Caco-2 (cell line): ENCODE data around the gene CLRN3. TPM values are rescaled to one million over a fixed set of nuclear protein-coding genes. Genes with fewer than 3 reads are reported as not detected.

Experiments used
- BruUV-seq: library from RNA; stranded (reverse); fragments of 400-500 nt; replicated peaks from 2 replicates; lab custom pipeline; 2021; lab: Mats Ljungman, UMichigan
- CTCF ChIA-PET: fragments of 300-600 bp; sonication (Branson Sonifier 250); formaldehyde crosslinking; loops from one replicate; lab custom pipeline; 2022; ENCODE audit warnings: antibody characterized with exemption; lab: Charles Lee
- POLR2A ChIA-PET: fragments of 300-600 bp; sonication (Branson Sonifier 250); formaldehyde crosslinking; loops from one replicate; lab custom pipeline; 2022; ENCODE audit warnings: antibody characterized with exemption; lab: Charles Lee
- DNase-seq, 2 experiments: peaks; one replicate each; pipeline versions ENCODE4 v3.0.0 to v3.0.0-alpha.2; 2020 to 2022
- H3K27me3 ChIP-seq: replicated peaks from 2 replicates; pipeline ENCODE4 v1.6.0; 2011; ENCODE audit warnings: low read length; ENCODE audit not compliant: control insufficient read depth, insufficient read depth
- H3K36me3 ChIP-seq: 2 replicates; pipeline ENCODE4 v1.5.1; 2011; ENCODE audit warnings: low read length; ENCODE audit not compliant: control insufficient read depth, insufficient read depth
- H3K4me1 ChIP-seq: fragments of 250-450 bp; sonication (Bioruptor Pico); 2 replicates; pipeline ENCODE4 v1.5.1; 2020; ENCODE audit warnings: mild to moderate bottlenecking
- H3K4me3 ChIP-seq: 2 replicates; pipeline ENCODE4 v1.5.1; 2011; ENCODE audit warnings: low read depth, mild to moderate bottlenecking, control low read depth, low read length
- H3K9me3 ChIP-seq: fragments of 250-450 bp; sonication (Bioruptor Pico); 2 replicates; pipeline ENCODE4 v1.5.1; 2020; ENCODE audit warnings: mild to moderate bottlenecking, moderate library complexity
- H3K27ac Mint-ChIP-seq: one replicate; pipeline ENCODE4 v1.8.0; 2022; ENCODE audit warnings: mixed read lengths; ENCODE audit not compliant: unreplicated experiment
- H3K27me3 Mint-ChIP-seq: one replicate; pipeline ENCODE4 v1.8.0; 2022; ENCODE audit warnings: mixed read lengths; ENCODE audit not compliant: insufficient read depth, unreplicated experiment
- H3K36me3 Mint-ChIP-seq: one replicate; pipeline ENCODE4 v1.8.0; 2022; ENCODE audit warnings: mild to moderate bottlenecking, mixed read lengths; ENCODE audit not compliant: insufficient read depth, unreplicated experiment
- H3K4me1 Mint-ChIP-seq: one replicate; pipeline ENCODE4 v1.8.0; 2022; ENCODE audit warnings: low read depth, mixed read lengths; ENCODE audit not compliant: unreplicated experiment
- H3K4me3 Mint-ChIP-seq: one replicate; pipeline ENCODE4 v1.8.0; 2022; ENCODE audit warnings: mild to moderate bottlenecking, moderate library complexity, mixed read lengths; ENCODE audit not compliant: unreplicated experiment
- H3K9me3 Mint-ChIP-seq: one replicate; pipeline ENCODE4 v1.8.0; 2022; ENCODE audit warnings: mixed read lengths; ENCODE audit not compliant: unreplicated experiment
- CTCF ChIP-seq, 2 experiments: fragments of 200-600 bp in 1 of 2; IDR thresholded peaks; 1 replicate in 1 of 2; 2 replicates in 1 of 2; pipeline versions ENCODE4 v1.5.1 to v1.8.0; 2011 to 2022; ENCODE audit warnings: antibody characterized with exemption in 1 of 2, control low read depth in 1 of 2, inconsistent platforms in 1 of 2, low read depth in 1 of 2, low read length in 1 of 2, mild to moderate bottlenecking in 1 of 2, moderate library complexity in 1 of 2; ENCODE audit not compliant: insufficient read depth in 1 of 2, severe bottlenecking in 1 of 2, unreplicated experiment in 1 of 2
- intact Hi-C: fragments of 100-400 bp; cut with micrococcal nuclease; formaldehyde crosslinking; loops from one replicate; pipeline ENCODE4 v1.10.0; 2022; ENCODE audit not compliant: unreplicated experiment
- total RNA-seq: library from RNA; stranded (reverse); gene quantifications from 2 replicates; pipeline ENCODE4 v1.2.3, GENCODE V29; 2022

CLRN3 gene
- total RNA-seq, 1 experiment from 2014 or later: 1.1 TPM

- Histone ChIP-seq H3K27me3 (no peaks in the 10 kb centered on the region), H3K36me3 (no peaks in the 10 kb centered on the region), H3K4me3 (no peak overlapping the region), H3K4me1 (peaks cover 10% of the 10 kb centered on the region), H3K9me3 (no peaks in the 10 kb centered on the region)
- no peak for TF ChIP-seq CTCF (IDR thresholded peaks at IDR 0.05; ENCODE audit: insufficient read depth in 1 of 2, low read depth in 1 of 2, low read length in 1 of 2, severe bottlenecking in 1 of 2, unreplicated experiment in 1 of 2)
- intact Hi-C loops: no loop called here
- no peaks in the 10 kb centered on the region for H3K9me3 Mint-ChIP-seq
- H3K27ac Mint-ChIP-seq: no peak overlapping the region
- H3K4me3 Mint-ChIP-seq: no peak overlapping the region
- POLR2A ChIA-PET: no interaction called here
- no peaks in the 10 kb centered on the region for H3K4me1 Mint-ChIP-seq
- no peaks in the 10 kb centered on the region for H3K27me3 Mint-ChIP-seq
- DNase-seq: no peak
- H3K36me3 Mint-ChIP-seq: no peaks in the 10 kb centered on the region
- no TSS peak for BruUV-seq
- CTCF ChIA-PET: no interaction called here
Measured at GRCh38 chr10:127883516-127883915, 9.2 kb downstream of the CLRN3 start.

- intact Hi-C loops: no loop called here
- Histone ChIP-seq H3K4me3 (no peak overlapping the region), H3K27me3 (no peaks in the 10 kb centered on the region), H3K4me1 (peaks cover 10% of the 10 kb centered on the region), H3K36me3 (no peaks in the 10 kb centered on the region), H3K9me3 (no peaks in the 10 kb centered on the region)
- BruUV-seq: no TSS peak
- ChIA-PET CTCF (no interaction called here), POLR2A (no interaction called here)
- no peaks in the 10 kb centered on the region for H3K27me3 Mint-ChIP-seq
- H3K27ac Mint-ChIP-seq: no peak overlapping the region
- no peak for DNase-seq
- no peaks in the 10 kb centered on the region for H3K9me3 Mint-ChIP-seq
- no peaks in the 10 kb centered on the region for H3K4me1 Mint-ChIP-seq
- no peaks in the 10 kb centered on the region for H3K36me3 Mint-ChIP-seq
- no peak for TF ChIP-seq CTCF (IDR thresholded peaks at IDR 0.05; ENCODE audit: insufficient read depth in 1 of 2, low read depth in 1 of 2, low read length in 1 of 2, severe bottlenecking in 1 of 2, unreplicated experiment in 1 of 2)
- no peak overlapping the region for H3K4me3 Mint-ChIP-seq
Measured at GRCh38 chr10:127882801-127883459, 9.8 kb downstream of the CLRN3 start.

DNA sequence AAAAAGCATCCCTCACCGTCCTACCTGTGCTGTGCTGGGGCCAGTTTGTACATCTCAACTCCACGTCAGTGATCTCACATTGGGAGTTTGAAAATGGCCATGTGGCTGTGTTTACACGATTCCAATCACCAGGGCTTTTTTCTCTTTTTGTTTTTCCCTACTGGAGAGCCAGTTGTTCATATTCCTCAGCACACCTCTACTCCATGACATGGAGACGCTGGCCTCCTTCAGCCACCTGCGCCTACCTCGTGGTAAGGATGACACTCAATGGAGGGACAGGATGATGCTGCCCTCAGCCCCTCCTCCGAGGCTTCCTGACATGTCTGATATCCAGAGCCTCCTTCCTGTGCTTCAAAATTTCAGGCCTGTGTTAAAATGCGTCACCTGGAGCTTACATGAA lies 10.3 kb downstream of the CLRN3 start:
- Mint-ChIP-seq H3K4me3 (no peak overlapping the region), H3K9me3 (no peaks in the 10 kb centered on the region), H3K4me1 (no peaks in the 10 kb centered on the region), H3K27me3 (no peaks in the 10 kb centered on the region), H3K36me3 (no peaks in the 10 kb centered on the region), H3K27ac (no peak overlapping the region)
- Histone ChIP-seq H3K4me1 (peaks cover 10% of the 10 kb centered on the region), H3K27me3 (no peaks in the 10 kb centered on the region), H3K9me3 (no peaks in the 10 kb centered on the region), H3K4me3 (no peak overlapping the region), H3K36me3 (no peaks in the 10 kb centered on the region)
- DNase-seq: no peak
- intact Hi-C loops: no loop called here
- no peak for TF ChIP-seq CTCF (IDR thresholded peaks at IDR 0.05; ENCODE audit: insufficient read depth in 1 of 2, low read depth in 1 of 2, low read length in 1 of 2, severe bottlenecking in 1 of 2, unreplicated experiment in 1 of 2)
- CTCF ChIA-PET: no interaction called here
- BruUV-seq: no TSS peak
- POLR2A ChIA-PET: no interaction called here
